Fibroblast of peridontal ligament (primary cell): Measurements from ENCODE around the gene CD81.
A peak's percentile ranks its signal among the peaks of the same experiment; 100 is the strongest.

Source experiments
- DNase-seq: peaks from one replicate; pipeline ENCODE4 v3.0.0-alpha.2; 2010; ENCODE audit errors: extremely low read depth

Gene CD81

DNA sequence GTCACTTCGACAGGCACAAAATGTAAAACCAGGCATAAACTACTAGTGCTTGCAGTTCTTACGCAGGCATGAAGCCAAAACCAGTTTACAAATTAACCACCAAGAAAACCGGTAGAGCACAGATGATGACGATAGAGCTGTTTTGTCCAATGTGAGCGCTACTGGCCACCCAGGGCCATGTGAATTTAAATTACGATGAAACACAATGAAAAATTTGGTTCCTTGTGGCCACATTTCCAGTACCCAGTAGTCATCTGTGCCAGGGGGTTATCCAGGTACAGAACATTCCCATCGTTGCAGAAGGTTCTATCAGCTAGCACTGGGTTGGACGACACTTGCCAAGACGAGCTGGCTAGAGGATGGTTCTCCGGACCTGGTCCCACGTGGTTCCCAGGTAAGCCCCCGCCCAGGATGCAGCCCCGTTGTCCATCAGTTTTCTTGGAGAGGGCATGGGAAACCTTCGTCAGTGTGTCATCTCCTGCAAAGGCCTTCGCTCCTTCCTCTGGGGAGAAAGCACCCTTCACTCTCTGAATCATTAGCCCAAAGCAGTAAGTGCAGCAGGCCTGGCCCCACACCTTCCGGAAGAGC is 1.1 kb upstream of the CD81 start:
- DNase-seq = no peak

DNA sequence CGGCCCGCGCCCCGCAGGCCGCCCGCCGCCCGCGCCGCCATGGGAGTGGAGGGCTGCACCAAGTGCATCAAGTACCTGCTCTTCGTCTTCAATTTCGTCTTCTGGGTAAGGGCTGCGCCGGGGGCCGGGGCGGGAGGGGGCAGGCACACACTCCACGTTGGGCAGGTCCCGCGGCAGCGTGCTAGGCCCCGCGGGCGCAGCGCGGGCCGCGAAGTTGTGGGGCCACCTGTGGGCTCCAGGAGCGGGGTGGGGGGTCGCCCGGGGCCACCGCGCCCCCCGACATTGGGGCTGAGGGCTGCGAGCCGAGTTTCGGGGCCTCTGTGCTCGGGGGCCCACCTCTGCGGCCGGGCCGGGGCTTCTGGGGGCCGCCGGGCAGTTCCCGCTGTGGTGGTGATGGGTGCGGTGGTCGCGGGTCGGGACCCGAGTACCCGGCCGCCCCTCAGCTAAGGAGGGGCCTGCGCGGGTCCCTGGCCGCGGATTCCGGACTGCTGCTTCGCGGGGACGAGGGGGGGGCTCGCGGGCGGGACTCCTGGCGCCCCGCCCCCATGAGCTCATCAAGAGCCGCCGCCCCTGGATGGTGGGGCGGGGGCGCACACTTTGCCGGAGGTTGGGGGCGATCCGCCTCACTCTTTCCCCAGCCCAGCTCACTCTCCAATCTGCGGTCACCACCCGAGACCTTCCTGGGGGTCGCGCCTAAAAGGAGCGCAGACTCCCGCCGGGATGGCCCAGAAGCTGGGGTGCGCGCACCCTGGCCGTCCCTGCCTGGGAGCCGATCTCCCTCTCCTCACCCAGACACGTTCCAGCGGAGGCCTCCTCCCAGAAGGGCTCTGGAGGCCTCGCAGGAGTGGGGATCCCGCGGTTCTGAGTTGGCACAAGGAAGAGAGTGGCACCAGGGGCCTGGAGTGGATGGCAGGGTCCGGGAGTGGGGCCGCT is 667 bp downstream of the CD81 start:
- DNase-seq = peak; percentile 25

DNA sequence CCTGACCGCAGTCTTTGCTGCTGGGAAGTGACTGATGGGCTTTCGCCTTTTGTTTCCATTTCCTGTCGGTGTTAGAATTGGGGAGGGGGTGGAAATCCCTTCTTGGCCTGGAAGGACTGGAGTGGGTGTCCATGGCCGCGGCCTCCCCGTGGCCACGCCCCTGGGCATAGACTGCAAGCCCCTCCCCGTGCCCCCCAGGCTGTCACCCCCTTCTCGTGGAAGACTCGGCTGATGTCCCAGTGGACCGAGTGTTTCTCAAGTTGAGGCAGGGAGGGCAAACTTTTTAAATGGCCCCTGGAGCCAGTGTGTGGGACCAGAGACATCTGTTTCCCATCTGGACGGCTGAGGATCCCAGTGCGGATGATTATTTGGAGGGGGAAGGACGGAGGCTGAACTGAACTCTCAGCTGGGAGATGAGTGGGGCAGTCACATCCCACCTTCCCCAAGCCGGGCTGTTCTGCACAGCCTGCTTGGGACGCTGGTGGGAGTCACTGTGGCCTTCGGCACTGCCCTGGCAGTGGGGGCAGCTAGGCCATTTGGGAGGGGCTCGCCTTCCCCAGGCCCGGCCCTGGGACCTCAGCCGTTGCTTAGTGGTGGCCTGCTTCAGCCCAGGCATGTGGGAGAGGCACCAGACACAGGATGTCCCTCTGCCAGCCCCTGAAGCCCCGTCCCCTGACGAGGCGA is 1.6 kb downstream of the CD81 start:
- peak; percentile 87 for DNase-seq

DNA sequence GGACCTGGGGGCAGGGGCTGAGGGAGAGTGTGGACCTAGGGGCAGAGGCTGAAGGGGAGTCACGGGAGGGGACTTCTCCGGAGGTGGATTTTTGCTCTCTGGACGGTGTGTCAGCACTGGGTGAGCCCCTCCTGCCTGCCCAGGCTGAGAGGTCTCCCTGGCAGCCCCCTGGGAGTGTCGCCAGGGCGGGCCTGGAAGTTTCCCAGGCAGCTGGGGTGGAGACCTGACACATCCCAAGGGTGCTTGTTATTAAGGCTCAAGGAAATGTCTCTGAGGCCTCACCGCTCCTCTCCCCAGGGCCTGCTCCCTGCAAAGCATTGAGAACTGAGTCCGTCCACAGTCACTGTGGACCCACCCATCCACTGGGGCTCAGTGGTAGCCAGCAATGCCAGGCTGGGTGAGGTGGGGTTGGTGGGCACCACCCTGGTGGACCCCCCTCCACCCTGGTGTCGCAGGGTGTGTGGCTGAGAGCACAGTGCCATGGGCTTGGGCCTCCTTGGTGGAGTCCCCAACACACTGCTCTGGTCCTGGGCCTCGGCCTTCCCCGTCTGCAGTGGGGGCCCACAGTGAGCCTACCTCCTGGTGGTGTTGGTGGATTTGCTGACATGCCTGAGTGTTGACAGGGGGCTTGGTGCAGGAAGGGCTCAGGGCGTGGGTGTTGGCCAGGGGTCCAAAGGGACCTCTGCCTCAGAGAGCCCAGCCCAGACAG is 2.5 kb downstream of the CD81 start:
- DNase-seq = no peak

DNA sequence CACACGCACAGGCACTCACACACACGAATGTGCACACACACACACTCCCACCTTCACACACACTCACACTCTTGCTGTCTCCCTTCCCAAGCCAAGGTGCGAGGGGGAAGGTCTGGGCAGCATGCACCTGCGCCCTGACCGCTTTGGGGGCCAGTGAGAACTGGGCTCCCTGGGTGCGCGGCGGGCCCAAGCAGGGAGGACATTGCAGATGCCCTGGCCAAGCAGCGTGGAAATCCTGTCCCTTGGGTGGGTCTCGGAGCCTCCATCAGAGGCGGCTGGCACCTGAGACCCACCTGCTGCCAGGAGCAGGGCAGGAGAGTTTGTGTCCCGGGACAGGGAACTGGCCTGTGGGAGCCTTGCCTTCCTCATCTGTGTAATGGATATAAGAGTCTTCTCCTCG is 3.3 kb downstream of the CD81 start:
- DNase-seq = no peak

DNA sequence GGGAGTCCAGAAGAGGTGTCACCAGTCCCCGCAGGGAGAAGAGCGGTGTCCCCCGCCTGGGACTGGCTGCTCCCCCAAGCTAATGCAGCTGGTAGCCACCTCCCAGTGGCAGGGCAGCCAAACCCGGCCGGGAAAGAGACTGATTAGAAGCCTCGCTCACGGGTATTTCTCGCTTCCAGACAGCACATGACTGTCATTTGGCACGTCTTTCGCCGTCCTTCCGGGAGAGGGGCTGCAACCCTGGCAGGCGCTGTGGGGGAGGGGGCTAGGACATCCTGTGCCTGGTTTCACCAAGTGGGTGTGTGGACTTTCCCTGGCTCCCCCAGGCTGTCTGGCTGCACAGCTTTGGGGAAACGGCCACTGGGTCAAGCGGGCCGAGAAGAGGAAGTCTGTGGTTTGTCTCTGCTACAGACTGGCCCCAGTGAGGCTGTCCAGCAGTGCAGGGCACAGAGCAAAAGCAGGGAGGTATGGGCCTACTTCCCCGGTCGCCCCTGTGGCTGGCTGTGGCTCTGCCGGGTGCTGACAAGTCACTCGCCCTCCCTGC is 3.8 kb downstream of the CD81 start:
- DNase-seq = no peak

DNA sequence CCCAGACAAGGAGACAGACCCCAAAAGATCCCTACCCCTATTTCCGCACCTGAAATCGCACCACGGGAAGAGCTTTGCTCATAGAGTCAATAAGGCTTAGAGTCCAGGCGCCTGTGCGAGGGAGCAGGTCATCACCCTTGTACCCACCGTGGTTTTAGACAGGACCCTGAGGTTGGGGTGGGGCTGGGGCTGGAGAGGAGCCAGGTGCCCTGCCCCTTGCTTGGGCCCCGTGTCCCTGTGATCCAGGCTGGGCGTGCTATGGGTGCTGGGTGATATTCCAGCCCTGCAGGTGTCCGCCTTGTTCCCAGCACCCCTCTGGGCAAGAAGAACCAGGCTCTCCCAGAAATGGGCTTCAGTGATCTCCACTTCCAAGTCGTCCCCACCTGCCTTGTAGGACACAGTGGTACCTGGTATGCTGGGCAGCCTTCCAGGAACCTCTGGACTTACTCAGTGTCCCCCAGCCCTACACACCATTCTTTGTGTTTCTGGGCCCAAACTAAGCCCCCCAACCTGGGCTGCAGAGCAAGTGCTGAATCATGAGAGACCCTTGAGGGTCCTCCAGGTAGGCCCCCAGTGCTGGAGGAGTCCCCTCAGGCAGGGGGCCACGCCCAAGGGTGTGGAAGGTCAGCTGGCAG is 4.5 kb downstream of the CD81 start:
- no peak for DNase-seq

DNA sequence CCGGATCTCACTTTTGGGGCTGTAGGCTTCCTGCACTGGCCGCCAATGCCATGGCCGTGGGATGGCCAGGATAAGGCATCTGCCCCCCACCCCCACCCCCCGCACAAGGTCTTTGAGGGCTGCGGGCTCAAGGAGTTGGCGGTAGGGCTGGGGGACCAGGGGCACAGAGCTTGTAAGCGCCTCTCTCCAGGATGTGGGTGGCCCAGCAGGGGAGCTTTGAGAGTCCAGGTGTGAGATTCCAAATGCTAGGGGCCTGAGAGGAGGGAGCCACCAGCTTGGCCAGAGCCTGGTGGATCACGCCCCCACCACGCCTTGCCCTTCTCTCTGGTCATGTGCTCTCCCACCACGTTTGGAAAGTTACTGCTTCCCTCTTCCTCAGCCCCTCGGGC is 5.0 kb downstream of the CD81 start:
- DNase-seq = no peak

DNA sequence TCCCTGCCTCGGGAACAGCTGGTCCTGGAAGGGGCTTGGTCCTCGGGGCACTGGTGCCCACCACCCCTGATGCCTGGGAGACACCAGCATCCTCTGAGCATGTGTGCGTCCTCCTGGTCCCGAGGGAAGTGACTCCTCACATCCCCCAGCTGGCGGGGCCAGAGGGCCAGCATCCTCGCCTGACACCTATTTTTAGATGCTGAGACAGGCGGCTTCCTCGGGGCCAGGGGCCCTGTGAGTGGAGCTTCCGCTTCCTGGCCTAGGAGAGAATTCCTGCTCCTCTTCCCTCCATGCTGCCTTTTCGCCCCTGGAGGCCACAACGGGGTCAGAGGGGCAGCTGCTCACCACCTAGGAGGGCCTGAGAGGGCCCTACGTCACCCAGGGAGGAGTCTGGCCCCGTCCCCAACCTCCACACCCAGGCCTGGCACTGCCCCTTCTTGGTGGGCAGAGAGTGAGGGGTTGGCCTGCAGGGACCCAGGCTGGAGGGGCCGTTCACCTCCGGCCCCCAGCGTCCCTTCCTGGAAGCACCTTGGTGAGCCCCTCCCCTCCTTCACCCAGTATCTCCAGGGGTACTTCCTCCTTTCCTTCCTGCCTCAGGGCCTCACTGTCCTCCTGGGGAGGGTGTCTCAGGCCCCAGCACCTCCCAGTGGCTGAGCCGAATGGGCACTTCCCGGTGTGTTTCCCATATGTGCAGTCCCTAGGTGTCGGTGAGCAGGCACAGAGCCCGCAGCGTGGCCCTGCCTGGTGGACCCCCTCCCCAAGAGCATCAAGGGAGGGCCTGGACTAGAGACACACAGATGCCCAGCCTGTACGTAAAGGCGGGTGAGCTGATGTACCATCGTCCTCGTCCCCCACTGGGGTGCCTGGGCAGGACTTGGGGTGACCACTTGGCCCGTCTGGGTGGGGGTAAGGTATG is 6.1 kb downstream of the CD81 start:
- DNase-seq = no peak

DNA sequence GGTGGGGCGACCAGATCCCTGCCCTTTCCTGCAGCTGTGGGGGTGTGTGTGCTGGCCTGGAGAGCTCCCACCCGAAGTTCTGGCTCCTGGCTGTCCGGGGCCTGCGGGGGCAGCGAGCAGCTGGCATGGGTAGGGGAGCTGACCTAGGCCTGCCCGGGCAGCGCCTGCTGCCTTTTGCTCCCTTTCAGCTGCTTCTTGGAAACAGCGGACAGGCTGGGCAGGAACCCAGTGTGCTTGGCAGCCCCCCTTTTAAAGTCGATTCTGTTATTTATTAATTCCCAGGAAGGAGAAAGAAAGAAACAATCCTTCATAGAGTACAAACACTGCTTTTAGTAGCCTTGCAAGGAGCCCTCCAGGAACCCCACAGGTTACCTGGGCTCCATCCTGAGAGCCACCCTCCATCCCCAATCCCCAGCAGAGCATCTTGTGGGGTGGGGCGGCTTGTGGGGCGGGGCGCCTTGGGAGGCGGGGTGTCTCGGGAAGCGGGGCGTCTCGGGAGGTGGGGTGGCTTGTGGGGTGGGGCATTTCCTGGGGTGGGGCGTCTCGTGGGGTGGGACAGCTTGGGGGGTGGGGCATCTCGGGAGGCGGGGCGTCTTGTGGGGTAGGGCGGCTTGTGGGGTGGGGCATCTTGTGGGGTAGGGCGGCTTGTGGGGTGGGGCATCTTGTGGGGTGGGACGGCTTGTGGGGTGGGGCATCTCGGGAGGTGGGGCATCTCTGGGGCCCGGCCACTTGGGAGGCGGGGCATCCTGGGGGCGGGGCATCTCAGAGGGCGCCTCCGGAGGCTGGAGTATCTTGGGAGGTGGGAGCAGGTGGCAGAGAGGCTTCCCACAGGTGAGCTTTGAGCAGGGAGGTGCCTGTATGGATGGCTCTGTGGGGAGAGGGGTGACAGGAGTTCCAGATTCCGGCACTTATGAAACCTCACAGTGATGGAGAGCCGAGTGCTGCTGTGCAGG is 7.0 kb downstream of the CD81 start:
- no peak for DNase-seq

DNA sequence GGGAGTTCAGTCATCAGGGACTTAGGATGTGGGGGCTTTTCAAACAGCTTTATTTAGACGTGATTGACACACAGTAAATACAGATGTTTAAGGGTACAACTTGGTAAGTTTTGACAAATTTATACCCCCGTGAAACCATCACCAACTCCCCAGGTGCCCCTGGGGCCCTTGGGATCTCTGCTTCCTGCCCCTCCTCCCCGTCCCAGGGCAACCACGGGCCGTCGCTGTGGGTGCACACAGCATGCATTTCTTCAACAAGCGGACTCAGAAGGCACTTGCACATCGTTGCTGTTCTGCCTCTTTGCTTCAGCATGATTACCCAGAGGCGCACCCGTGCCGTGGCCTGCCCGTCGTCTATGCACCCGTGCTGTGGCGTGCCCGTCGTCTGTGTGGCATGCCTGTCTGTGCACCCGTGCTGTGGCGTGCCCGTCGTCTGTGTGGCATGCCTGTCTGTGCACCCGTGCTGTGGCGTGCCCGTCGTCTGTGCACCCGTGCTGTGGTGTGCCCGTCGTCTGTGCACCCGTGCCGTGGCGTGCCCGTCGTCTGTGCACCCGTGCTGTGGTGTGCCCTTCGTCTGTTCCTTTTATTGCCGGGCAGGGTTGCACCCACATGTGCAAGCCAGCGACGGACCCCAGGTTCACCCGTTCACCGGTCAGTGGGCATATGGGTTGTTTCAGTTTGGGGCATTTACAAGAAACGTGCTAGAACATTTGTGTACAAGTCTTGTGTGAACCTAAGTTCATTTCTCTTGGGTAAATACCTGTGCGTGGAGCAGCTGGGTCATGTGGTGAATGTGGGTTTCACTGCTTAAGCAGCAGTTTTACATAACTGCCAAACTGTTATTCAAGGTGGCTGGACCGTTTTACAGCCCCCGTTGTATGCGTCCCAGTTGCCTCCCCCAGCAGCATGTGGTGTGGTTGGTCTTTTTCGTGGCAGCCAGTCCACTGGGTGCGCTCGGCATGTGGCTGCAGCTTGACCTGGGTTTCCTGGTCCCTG is 8.3 kb downstream of the CD81 start:
- no peak for DNase-seq

DNA sequence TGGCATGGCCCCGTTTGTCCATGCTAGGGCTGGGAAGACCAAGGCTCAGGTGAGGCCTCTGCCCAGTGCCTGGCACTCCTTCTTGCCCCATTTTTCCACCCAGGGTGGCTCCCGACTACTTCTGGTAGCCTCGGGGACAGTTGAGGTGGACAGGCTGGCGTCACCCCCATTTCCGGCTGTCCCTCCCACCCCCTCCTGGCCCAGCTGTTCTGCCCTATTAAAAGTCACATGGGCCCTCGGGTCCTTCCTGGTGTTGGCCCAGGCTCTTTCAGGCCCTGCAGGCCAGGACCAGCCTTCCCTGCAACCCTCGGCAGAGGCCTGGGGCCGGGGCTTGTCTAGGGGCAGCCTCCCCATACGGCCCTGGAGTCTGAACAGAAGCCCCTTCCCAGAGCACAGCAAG is 9.5 kb downstream of the CD81 start:
- no peak for DNase-seq

DNA sequence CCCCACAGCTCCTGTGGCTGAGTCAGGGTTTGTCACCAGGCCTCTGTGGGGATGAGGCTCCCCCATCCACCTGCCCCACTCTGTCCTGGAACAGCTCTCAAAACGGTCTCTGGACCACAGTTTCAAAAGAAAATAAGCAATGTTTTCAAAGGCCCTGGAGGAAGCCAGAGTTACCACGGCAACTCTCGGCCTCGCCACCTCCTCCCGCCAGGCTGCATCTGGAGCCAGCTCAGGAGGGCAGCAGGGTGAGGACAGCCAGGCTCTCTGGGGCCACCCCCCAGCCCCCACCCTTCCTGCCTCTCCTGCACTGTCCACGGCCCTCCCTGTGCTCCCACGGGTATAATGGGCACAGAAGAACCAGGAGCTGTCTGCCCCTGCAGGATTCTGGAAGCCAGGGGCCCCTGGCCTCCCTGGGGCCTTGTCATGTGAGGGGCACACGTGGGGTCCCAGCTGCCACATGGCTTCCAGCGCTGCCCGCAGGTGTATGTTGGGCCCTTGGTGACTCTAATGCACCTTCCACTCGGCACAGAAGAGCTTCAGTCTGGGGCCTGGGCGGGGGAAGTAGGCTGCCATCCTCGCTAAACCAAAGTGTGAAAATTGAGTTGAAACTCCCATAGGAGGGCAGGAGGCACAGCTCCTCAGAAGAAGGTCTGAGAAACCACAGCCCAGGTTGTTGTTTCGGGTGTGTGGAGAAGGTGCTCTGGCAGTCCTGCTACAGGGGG is 10.3 kb downstream of the CD81 start:
- DNase-seq = peak; percentile 43

DNA sequence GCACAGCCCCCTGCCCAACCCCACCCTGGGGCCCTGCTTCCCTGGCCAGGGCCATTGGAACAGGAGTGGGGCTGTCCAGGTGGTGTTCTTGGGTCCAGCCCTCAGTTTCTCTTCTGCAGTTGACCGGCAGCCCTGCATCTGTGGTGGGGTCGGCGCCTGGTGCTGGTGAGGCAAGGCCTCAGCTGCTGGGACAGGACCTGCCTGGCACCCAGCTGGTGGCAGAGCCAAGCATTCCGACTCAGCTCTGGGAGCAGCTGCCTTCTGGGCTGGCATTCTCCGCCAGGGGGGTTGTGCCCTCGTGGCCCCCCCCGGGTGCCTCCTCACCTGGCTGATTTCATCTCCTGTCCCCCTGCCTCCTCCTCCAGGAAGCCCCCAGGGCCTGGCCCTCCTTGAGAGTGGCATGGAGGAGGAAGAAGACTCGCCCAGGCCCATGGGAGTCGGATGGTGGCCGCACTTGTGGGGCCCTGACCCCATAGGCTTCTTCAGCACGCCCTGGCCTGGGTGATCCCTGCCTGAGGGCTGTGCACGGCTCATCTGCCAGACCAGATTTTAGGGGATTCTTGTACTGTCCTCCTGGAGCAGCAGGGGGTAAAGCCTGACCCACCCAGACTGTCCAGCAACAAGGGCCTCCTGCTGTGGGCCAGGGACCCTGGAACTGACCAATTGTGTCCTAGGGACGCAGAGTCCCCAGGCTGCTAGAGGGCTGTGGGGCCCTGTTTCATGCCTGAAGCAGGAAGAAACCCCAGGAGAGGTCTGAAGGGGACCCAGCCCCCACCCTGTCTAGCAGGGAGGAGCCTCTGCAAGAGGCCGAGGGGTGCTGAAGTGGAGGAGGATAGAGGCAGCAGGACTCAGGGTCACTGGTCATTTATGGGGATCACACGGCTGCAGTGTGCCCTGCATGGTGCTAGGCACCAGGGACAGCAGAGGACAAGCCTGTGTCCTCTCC is 11.6 kb downstream of the CD81 start:
- DNase-seq = no peak

DNA sequence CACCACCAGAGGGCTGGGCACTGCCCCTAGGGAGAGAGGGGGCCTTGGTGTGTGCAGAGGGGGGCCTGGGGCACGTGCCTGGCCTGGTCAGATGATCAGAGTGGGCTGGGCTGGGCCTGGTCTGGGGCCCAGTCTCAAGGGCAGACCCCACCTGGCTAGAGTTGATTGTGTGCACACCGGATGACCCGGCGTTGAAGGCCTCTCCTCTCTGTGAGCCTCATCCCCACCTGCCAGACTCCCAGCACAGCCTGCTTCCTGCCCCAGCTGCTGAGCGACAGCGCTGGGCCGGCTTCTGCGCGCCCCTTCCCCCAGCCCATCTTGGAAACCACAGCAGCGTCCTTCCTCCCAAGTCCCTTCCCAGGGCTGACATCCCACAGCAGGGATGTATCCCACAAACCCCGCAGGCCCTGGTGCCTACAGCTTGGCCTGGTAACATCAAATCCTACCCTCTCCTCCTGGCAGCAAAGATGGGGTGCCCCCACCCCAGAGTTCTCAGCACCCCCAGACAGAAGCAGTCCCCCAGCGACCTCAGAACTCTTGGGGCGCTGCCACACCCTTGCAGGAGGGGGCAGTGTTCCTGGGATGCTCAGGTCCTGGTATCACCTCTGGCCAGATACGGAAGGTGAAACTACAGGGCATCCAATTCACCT is 12.4 kb downstream of the CD81 start:
- no peak for DNase-seq
